ENCODE data around the gene MMGT1.

The MMGT1 gene

GRCh38 chrX:135973548-135974278, at the start of gene MMGT1:
Gene MMGT1, minus strand, starts transcription at chrX:135973988. Its CDS starts 313 bp downstream, at chrX:135973675.
- H3K4me3 ChIP-seq (ENCODE audit: low read length): peak within 1 kb of the TSS; percentile 91
- TF ChIP-seq ZNF274 (IDR thresholded peaks at IDR 0.05; ENCODE audit: low read depth, low read length): no peak

GRCh38 chrX:136021903-136022302, 48.1 kb upstream of the MMGT1 start:
- H3K4me3 ChIP-seq (ENCODE audit: low read length): no peak overlapping the region
- TF ChIP-seq ZNF274 (IDR thresholded peaks at IDR 0.05; ENCODE audit: low read depth, low read length): no peak

GRCh38 chrX:136021160-136021559, 47.4 kb upstream of the MMGT1 start:
- TF ChIP-seq ZNF274 (IDR thresholded peaks at IDR 0.05; ENCODE audit: low read depth, low read length): no peak

GRCh38 chrX:136019226-136019625, 45.4 kb upstream of the MMGT1 start:
- H3K4me3 ChIP-seq (ENCODE audit: low read length): no peak overlapping the region
- TF ChIP-seq ZNF274 (IDR thresholded peaks at IDR 0.05; ENCODE audit: low read depth, low read length): no peak

More at GRCh38 chrX:136021160-136021559, 47.4 kb upstream of the MMGT1 start:
- no peak overlapping the region for H3K4me3 ChIP-seq (ENCODE audit: low read length)

- TF ChIP-seq ZNF274 (IDR thresholded peaks at IDR 0.05; ENCODE audit: low read depth, low read length): no peak
- H3K4me3 ChIP-seq (ENCODE audit: low read length): no peak overlapping the region
Observed at GRCh38 chrX:136016881-136017280, 43.1 kb upstream of the MMGT1 start.

- H3K4me3 ChIP-seq (ENCODE audit: low read length): no peak overlapping the region
Observed at GRCh38 chrX:136015016-136015415, 41.2 kb upstream of the MMGT1 start.

GRCh38 chrX:135988245-135988644, 14.5 kb upstream of the MMGT1 start:
- no peak overlapping the region for H3K4me3 ChIP-seq (ENCODE audit: low read length)
- TF ChIP-seq ZNF274 (IDR thresholded peaks at IDR 0.05; ENCODE audit: low read depth, low read length): no peak

More at GRCh38 chrX:136015016-136015415, 41.2 kb upstream of the MMGT1 start:
- no peak for TF ChIP-seq ZNF274 (IDR thresholded peaks at IDR 0.05; ENCODE audit: low read depth, low read length)

GRCh38 chrX:135985973-135986310, 12.2 kb upstream of the MMGT1 start:
- H3K4me3 ChIP-seq (ENCODE audit: low read length): peak overlapping the region; percentile 67
- no peak for TF ChIP-seq ZNF274 (IDR thresholded peaks at IDR 0.05; ENCODE audit: low read depth, low read length)

- peak within 1 kb of the TSS; percentile 67 for H3K4me3 ChIP-seq (ENCODE audit: low read length)
- TF ChIP-seq ZNF274 (IDR thresholded peaks at IDR 0.05; ENCODE audit: low read depth, low read length): no peak
Observed at GRCh38 chrX:135985157-135985972, 11.6 kb upstream of the MMGT1 start, which contains the start of gene SLC9A6. Gene SLC9A6, plus strand, starts transcription at chrX:135985435. Its CDS starts 224 bp downstream, at chrX:135985659.

- TF ChIP-seq ZNF274 (IDR thresholded peaks at IDR 0.05; ENCODE audit: low read depth, low read length): no peak
Observed at GRCh38 chrX:135984791-135985156, 11.0 kb upstream of the MMGT1 start.

GRCh38 chrX:135984256-135984655, 10.5 kb upstream of the MMGT1 start:
- H3K4me3 ChIP-seq (ENCODE audit: low read length): 0 out of 2 replicates have a peak overlapping the region, but pooled peaks have one; percentile 30
- no peak for TF ChIP-seq ZNF274 (IDR thresholded peaks at IDR 0.05; ENCODE audit: low read depth, low read length)

More at GRCh38 chrX:135984791-135985156, 11.0 kb upstream of the MMGT1 start:
- peak overlapping the region; percentile 67 for H3K4me3 ChIP-seq (ENCODE audit: low read length)

- no peak overlapping the region for H3K4me3 ChIP-seq (ENCODE audit: low read length)
- TF ChIP-seq ZNF274 (IDR thresholded peaks at IDR 0.05; ENCODE audit: low read depth, low read length): no peak
Observed at GRCh38 chrX:135982860-135983259, 9.1 kb upstream of the MMGT1 start.

GRCh38 chrX:135981668-135982067, 7.9 kb upstream of the MMGT1 start:
- H3K4me3 ChIP-seq (ENCODE audit: low read length): no peak overlapping the region
- no peak for TF ChIP-seq ZNF274 (IDR thresholded peaks at IDR 0.05; ENCODE audit: low read depth, low read length)

- H3K4me3 ChIP-seq (ENCODE audit: low read length): no peak overlapping the region
- no peak for TF ChIP-seq ZNF274 (IDR thresholded peaks at IDR 0.05; ENCODE audit: low read depth, low read length)
Observed at GRCh38 chrX:135981010-135981409, 7.2 kb upstream of the MMGT1 start.

GRCh38 chrX:135977611-135978010, 3.8 kb upstream of the MMGT1 start:
- no peak overlapping the region for H3K4me3 ChIP-seq (ENCODE audit: low read length)
- TF ChIP-seq ZNF274 (IDR thresholded peaks at IDR 0.05; ENCODE audit: low read depth, low read length): no peak

Measured in GM08714 (cell line).